ENCODE measurements around the gene REEP1.

GRCh38 chr2:86254576-86255538 lies 82.6 kb downstream of the REEP1 start:
- TF ChIP-seq SPI1 (IDR thresholded peaks at IDR 0.05; ENCODE audit: low read depth, low read length) (no peak), PAX5 (IDR thresholded peaks at IDR 0.05; ENCODE audit: insufficient read depth, low read length, severe bottlenecking) (no peak), POLR2A (IDR thresholded peaks at IDR 0.05; ENCODE audit: low read depth, low read length) (no peak)
